ENCODE results near the gene AGBL1.

- TF ChIP-seq, protein P1, sequence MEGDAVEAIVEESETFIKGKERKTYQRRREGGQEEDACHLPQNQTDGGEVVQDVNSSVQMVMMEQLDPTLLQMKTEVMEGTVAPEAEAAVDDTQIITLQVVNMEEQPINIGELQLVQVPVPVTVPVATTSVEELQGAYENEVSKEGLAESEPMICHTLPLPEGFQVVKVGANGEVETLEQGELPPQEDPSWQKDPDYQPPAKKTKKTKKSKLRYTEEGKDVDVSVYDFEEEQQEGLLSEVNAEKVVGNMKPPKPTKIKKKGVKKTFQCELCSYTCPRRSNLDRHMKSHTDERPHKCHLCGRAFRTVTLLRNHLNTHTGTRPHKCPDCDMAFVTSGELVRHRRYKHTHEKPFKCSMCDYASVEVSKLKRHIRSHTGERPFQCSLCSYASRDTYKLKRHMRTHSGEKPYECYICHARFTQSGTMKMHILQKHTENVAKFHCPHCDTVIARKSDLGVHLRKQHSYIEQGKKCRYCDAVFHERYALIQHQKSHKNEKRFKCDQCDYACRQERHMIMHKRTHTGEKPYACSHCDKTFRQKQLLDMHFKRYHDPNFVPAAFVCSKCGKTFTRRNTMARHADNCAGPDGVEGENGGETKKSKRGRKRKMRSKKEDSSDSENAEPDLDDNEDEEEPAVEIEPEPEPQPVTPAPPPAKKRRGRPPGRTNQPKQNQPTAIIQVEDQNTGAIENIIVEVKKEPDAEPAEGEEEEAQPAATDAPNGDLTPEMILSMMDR (IDR thresholded peaks at IDR 0.05), result no peak
- TF ChIP-seq POLR2A (IDR thresholded peaks at IDR 0.05), result no peak
Measured at GRCh38 chr15:86353213-86353612, 273.5 kb downstream of the AGBL1 start.

Data from right lobe of liver (tissue), 4 donors.